ELR (cell line): ENCODE results near the gene LRRC74B.
A peak's percentile ranks its signal among the peaks of the same experiment; 100 is the strongest.

Source experiments
- DNase-seq: peaks from one replicate; pipeline ENCODE4 v3.0.0-alpha.2; 2015; ENCODE audit warnings: low read depth

Gene LRRC74B

GRCh38 chr22:21102659-21103267 is 57.0 kb downstream of the LRRC74B start:
- peak; percentile 70 for DNase-seq

GRCh38 chr22:21103633-21104032 is 57.9 kb downstream of the LRRC74B start:
- DNase-seq: no peak

GRCh38 chr22:21104126-21104691 is 58.5 kb downstream of the LRRC74B start:
- DNase-seq: no peak

GRCh38 chr22:21105294-21105693 is 59.5 kb downstream of the LRRC74B start:
- DNase-seq: no peak

GRCh38 chr22:21106000-21106399 is 60.3 kb downstream of the LRRC74B start:
- DNase-seq: no peak

- DNase-seq: no peak
Observed at GRCh38 chr22:21108379-21109115, 62.8 kb downstream of the LRRC74B start.
